ENCODE results near the gene DOCK1. TPM values are rescaled to one million over a fixed set of nuclear protein-coding genes. Genes with fewer than 3 reads are reported as not detected.

The DOCK1 gene
- total RNA-seq, 2 experiments from 2014 or later, result 0.75 to 0.81 TPM

DNA sequence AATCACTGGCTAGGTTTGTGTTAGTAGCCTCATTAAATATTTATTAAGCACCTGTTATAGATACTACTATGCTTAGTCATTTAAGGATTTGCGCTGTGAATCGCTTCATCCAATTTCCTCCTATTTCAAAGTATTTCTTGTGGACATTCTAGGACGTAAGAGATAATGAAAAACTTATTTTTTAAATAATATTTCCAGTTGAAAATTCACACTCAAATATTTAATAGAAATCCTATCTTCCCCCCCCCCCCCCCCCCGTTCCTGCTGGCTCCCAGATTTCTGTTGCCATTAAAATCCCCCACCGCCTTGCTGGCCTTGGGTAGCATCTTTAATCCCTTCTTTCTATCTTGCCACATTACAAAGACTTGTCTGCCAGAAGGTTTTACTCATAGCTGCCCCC is 285.2 kb downstream of the DOCK1 start:
- H3K36me3 Mint-ChIP-seq (ENCODE audit: low read depth), result no peaks in the 10 kb centered on the region
- ATAC-seq (no peak), DNase-seq (no peak)
- H3K4me3 Mint-ChIP-seq, result no peak overlapping the region
- peaks cover 3% of the 10 kb centered on the region for H3K9me3 Mint-ChIP-seq (ENCODE audit: low read depth)
- CTCF ChIA-PET, result no interaction called here
- no peak overlapping the region for H3K27ac Mint-ChIP-seq
- no peaks in the 10 kb centered on the region for H3K4me1 Mint-ChIP-seq
- intact Hi-C loops (cut with DNase I, micrococcal nuclease), result no loop called here
- POLR2A ChIA-PET, result no interaction called here
- H3K27me3 Mint-ChIP-seq, result peaks cover 26% of the 10 kb centered on the region

GRCh38 chr10:127193125-127193524 is 287.9 kb downstream of the DOCK1 start:
- CTCF ChIA-PET, result no interaction called here
- no peak overlapping the region for H3K4me3 Mint-ChIP-seq
- intact Hi-C loops (cut with DNase I, micrococcal nuclease), result no loop called here
- peaks cover 2% of the 10 kb centered on the region for H3K4me1 Mint-ChIP-seq
- no peaks in the 10 kb centered on the region for H3K36me3 Mint-ChIP-seq (ENCODE audit: low read depth)
- POLR2A ChIA-PET, result no interaction called here
- H3K27me3 Mint-ChIP-seq, result peaks cover 28% of the 10 kb centered on the region
- H3K9me3 Mint-ChIP-seq (ENCODE audit: low read depth), result no peaks in the 10 kb centered on the region
- DNase-seq (no peak), ATAC-seq (no peak)
- no peak overlapping the region for H3K27ac Mint-ChIP-seq

GRCh38 chr10:127194111-127194510 is 288.9 kb downstream of the DOCK1 start:
- H3K27me3 Mint-ChIP-seq, result peaks cover 33% of the 10 kb centered on the region
- H3K4me1 Mint-ChIP-seq, result peaks cover 2% of the 10 kb centered on the region
- ChIA-PET CTCF (no interaction called here), POLR2A (no interaction called here)
- no peak overlapping the region for H3K27ac Mint-ChIP-seq
- H3K36me3 Mint-ChIP-seq (ENCODE audit: low read depth), result no peaks in the 10 kb centered on the region
- no peak for DNase-seq
- H3K4me3 Mint-ChIP-seq, result no peak overlapping the region
- H3K9me3 Mint-ChIP-seq (ENCODE audit: low read depth), result no peaks in the 10 kb centered on the region
- intact Hi-C loops (cut with DNase I, micrococcal nuclease), result no loop called here
- ATAC-seq, result no peak

DNA sequence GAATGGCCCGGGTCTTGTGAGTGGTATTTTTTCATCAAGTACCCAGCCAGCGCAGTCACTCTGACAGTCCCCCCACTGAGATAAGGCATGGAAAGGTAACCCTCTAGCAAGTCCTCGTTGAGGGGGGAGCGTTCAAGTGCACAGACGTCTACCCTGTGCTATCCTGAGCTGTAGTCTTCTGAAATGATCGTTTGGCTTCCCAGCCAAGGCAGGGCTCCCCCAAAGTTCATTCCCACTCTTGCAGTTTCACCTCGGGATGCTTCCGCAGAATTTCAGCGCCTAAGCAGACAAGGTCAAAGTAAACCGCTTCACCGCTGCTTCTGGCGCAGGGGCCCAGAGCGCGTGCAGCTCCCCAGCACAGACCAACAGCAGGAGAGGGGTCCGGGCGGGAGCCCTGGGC is 289.4 kb downstream of the DOCK1 start:
- intact Hi-C loops (cut with DNase I, micrococcal nuclease), result no loop called here
- ATAC-seq, result no peak
- Mint-ChIP-seq H3K27ac (no peak overlapping the region), H3K27me3 (peaks cover 33% of the 10 kb centered on the region), H3K4me1 (peaks cover 2% of the 10 kb centered on the region), H3K9me3 (ENCODE audit: low read depth) (no peaks in the 10 kb centered on the region), H3K4me3 (no peak overlapping the region), H3K36me3 (ENCODE audit: low read depth) (no peaks in the 10 kb centered on the region)
- ChIA-PET CTCF (no interaction called here), POLR2A (no interaction called here)
- no peak for DNase-seq

- DNase-seq, result no peak
Measured at GRCh38 chr10:127195041-127195506, 289.8 kb downstream of the DOCK1 start.

GRCh38 chr10:127195571-127196281 is 290.5 kb downstream of the DOCK1 start:
- no peak overlapping the region for H3K4me3 Mint-ChIP-seq
- ChIA-PET CTCF (interaction anchor here (0.6 kb wide), 1 partner anchor 201 kb away, joined by 4 read pairs; no protein-coding TSS in a partner anchor), POLR2A (no interaction called here)
- peaks cover 2% of the 10 kb centered on the region for H3K4me1 Mint-ChIP-seq
- DNase-seq, result no peak
- H3K27me3 Mint-ChIP-seq, result peaks cover 35% of the 10 kb centered on the region
- H3K9me3 Mint-ChIP-seq (ENCODE audit: low read depth), result no peaks in the 10 kb centered on the region
- ATAC-seq, result no peak
- no peaks in the 10 kb centered on the region for H3K36me3 Mint-ChIP-seq (ENCODE audit: low read depth)
- no peak overlapping the region for H3K27ac Mint-ChIP-seq
- intact Hi-C loops (cut with DNase I, micrococcal nuclease), result no loop called here

More at GRCh38 chr10:127195041-127195506, 289.8 kb downstream of the DOCK1 start:
- POLR2A ChIA-PET, result no interaction called here
- intact Hi-C loops (cut with DNase I, micrococcal nuclease), result no loop called here
- CTCF ChIA-PET, result no interaction called here
- H3K4me1 Mint-ChIP-seq, result peaks cover 2% of the 10 kb centered on the region
- H3K4me3 Mint-ChIP-seq, result no peak overlapping the region
- peaks cover 37% of the 10 kb centered on the region for H3K27me3 Mint-ChIP-seq
- H3K9me3 Mint-ChIP-seq (ENCODE audit: low read depth), result no peaks in the 10 kb centered on the region
- no peaks in the 10 kb centered on the region for H3K36me3 Mint-ChIP-seq (ENCODE audit: low read depth)
- H3K27ac Mint-ChIP-seq, result no peak overlapping the region
- no peak for ATAC-seq

DNA sequence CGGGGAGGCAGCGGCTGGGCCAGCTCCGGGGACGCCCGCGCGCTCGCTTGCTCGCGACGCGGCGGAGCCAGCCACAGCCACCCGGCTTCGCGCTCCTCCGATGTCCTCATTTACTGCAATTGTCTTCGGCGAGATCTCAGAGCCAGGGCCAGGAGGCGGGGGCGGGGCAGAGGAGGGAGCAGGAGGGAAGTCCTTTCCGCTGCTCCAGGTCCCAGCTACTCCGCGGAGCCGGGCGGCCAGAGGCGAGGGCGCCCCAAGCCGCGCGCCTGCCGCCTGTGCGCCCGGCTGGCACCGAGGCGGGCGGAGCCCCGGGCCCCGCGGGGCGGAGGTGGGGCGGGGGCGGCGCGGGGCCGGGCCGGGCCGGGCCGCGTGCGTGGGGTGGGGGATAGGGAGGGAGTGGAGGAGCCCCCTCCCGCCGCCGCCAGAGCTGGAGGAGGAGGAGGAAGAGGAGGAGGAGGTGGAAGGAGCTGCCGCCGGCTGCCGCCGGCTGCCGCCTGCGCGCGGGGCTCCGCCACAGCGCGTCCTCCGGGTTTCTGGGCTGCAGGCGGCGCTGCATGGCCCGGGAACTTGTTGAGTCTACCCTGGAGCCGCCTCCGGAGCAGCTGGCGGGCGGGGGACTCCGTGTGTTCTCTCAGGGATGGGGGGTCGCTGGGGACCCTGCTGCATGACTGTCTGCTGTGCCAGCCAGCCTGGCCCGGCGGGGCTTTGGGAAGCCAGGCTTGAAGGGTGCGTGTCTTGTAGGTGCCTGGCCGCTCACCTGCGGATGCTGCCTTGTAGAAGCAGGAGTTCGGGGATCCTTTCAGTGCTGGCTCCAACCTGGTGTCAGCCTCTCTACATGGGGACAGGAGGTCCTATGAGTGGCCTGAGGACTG is 291.3 kb downstream of the DOCK1 start, which contains the start of gene INSYN2A:
INSYN2A (minus strand) TSS at position 310 of the 872 bp plus-strand sequence. CDS start 20,196 bp downstream, outside the sequence.
- ChIA-PET POLR2A (no interaction called here), CTCF (no interaction called here)
- intact Hi-C loops (cut with DNase I, micrococcal nuclease), result no loop called here
- Mint-ChIP-seq H3K27ac (no peak within 1 kb of the TSS), H3K4me1 (peaks cover 2% of the 10 kb centered on the region), H3K36me3 (ENCODE audit: low read depth) (no peaks in the 10 kb centered on the region), H3K27me3 (peaks cover 31% of the 10 kb centered on the region), H3K4me3 (peak within 1 kb of the TSS; percentile 35), H3K9me3 (ENCODE audit: low read depth) (no peaks in the 10 kb centered on the region)
- peak; percentile 26 for DNase-seq
- no peak for ATAC-seq

DNA sequence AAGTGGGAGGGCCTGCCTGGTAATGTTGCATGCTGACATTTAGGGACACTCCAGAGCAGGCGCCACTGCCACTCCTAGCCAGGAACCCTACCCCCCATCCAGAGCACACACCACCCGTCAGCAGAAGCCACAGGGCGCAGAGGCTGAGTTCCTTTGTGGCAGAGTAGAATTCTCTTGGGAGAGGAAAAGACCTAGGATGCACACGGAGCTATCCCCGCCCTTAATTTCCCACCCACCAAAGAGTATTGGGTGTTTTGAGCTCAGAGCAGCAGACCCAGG is 291.9 kb downstream of the DOCK1 start:
- POLR2A ChIA-PET, result no interaction called here
- no peak overlapping the region for H3K4me3 Mint-ChIP-seq
- no peaks in the 10 kb centered on the region for H3K36me3 Mint-ChIP-seq (ENCODE audit: low read depth)
- DNase-seq, result no peak
- intact Hi-C loops (cut with DNase I, micrococcal nuclease), result no loop called here
- H3K9me3 Mint-ChIP-seq (ENCODE audit: low read depth), result no peaks in the 10 kb centered on the region
- no peak for ATAC-seq
- H3K27me3 Mint-ChIP-seq, result peaks cover 31% of the 10 kb centered on the region
- peaks cover 2% of the 10 kb centered on the region for H3K4me1 Mint-ChIP-seq
- H3K27ac Mint-ChIP-seq, result no peak overlapping the region
- CTCF ChIA-PET, result no interaction called here

DNA sequence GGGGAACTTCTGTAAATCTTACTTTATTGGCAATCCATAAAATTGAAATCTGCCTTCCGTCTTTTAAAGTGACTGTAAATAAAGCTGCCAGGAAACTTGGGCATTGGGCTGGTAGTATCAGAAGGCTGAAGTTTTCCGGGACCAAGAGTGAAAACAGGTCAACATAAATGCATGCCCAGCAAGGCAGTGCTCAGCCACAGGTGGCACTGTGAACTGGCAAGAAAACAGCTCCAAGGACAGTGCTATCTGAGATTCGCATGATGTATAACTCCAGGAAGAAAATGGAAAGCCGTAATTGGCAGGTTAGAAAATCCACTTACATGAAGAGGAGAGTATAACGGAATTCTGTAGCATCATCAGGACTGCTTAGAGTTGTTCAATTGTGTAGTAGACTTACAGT is 293.1 kb downstream of the DOCK1 start:
- ATAC-seq (no peak), DNase-seq (no peak)
- peaks cover 27% of the 10 kb centered on the region for H3K27me3 Mint-ChIP-seq
- intact Hi-C loops (cut with DNase I, micrococcal nuclease), result no loop called here
- H3K27ac Mint-ChIP-seq, result no peak overlapping the region
- POLR2A ChIA-PET, result no interaction called here
- H3K9me3 Mint-ChIP-seq (ENCODE audit: low read depth), result no peaks in the 10 kb centered on the region
- CTCF ChIA-PET, result no interaction called here
- no peak overlapping the region for H3K4me3 Mint-ChIP-seq
- no peaks in the 10 kb centered on the region for H3K36me3 Mint-ChIP-seq (ENCODE audit: low read depth)
- peaks cover 2% of the 10 kb centered on the region for H3K4me1 Mint-ChIP-seq

DNA sequence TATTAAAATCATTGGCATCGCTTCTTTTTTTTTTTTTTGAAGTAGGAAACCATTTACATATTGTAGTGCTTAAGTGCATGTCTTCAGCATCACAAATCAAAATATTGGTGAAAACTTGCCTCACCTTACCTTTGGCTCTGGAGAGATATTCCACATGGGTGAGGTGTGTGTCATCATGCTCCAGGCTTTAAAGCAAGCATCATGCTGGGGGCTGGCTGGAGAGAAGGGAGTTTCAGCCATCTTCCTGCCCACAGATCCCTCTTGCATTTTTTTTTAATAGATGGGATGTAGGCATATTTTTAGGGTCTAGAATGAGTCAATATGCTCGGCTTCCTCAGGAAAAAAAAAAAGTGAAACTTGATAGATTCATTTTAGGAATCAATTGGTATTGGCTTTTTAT is 293.5 kb downstream of the DOCK1 start:
- peaks cover 25% of the 10 kb centered on the region for H3K27me3 Mint-ChIP-seq
- no peaks in the 10 kb centered on the region for H3K36me3 Mint-ChIP-seq (ENCODE audit: low read depth)
- no peak for DNase-seq
- H3K27ac Mint-ChIP-seq, result no peak overlapping the region
- no peaks in the 10 kb centered on the region for H3K9me3 Mint-ChIP-seq (ENCODE audit: low read depth)
- H3K4me1 Mint-ChIP-seq, result peaks cover 2% of the 10 kb centered on the region
- H3K4me3 Mint-ChIP-seq, result no peak overlapping the region
- no peak for ATAC-seq
- CTCF ChIA-PET, result interaction anchor here (0.6 kb wide), 1 partner anchor 259 kb away, joined by 3 read pairs; no protein-coding TSS in a partner anchor
- intact Hi-C loops (cut with DNase I, micrococcal nuclease), result no loop called here
- POLR2A ChIA-PET, result no interaction called here

DNA sequence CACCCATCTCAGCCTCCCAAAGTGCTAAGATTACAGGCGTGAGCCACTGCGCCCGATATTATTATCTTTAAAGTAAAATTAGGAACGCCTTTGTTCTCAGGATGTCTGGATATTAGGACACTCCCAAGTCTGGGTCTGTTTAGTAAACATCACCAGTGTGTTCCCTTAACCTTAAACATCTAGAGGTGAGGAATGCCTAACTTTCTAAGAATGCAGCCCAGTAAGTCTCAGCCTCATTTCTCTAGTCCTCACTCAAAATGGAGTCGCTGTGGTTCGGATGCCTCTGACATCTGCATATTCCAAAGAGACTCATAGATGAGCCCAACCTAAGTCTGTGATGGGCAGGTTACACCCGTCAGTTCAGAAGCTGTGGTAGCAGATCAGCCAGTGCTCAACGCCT is 295.4 kb downstream of the DOCK1 start:
- H3K4me1 Mint-ChIP-seq, result peaks cover 2% of the 10 kb centered on the region
- ATAC-seq (no peak), DNase-seq (no peak)
- no peak overlapping the region for H3K27ac Mint-ChIP-seq
- no peaks in the 10 kb centered on the region for H3K9me3 Mint-ChIP-seq (ENCODE audit: low read depth)
- no peaks in the 10 kb centered on the region for H3K36me3 Mint-ChIP-seq (ENCODE audit: low read depth)
- ChIA-PET CTCF (no interaction called here), POLR2A (no interaction called here)
- H3K4me3 Mint-ChIP-seq, result no peak overlapping the region
- H3K27me3 Mint-ChIP-seq, result peaks cover 15% of the 10 kb centered on the region
- intact Hi-C loops (cut with DNase I, micrococcal nuclease), result no loop called here

- POLR2A ChIA-PET, result no interaction called here
Measured at GRCh38 chr10:127203067-127203466, 297.8 kb downstream of the DOCK1 start.

More at GRCh38 chr10:127203067-127203466, 297.8 kb downstream of the DOCK1 start:
- H3K4me3 Mint-ChIP-seq, result no peak overlapping the region
- H3K27me3 Mint-ChIP-seq, result peaks cover 9% of the 10 kb centered on the region
- intact Hi-C loops (cut with DNase I, micrococcal nuclease), result no loop called here
- no peaks in the 10 kb centered on the region for H3K4me1 Mint-ChIP-seq
- no peaks in the 10 kb centered on the region for H3K9me3 Mint-ChIP-seq (ENCODE audit: low read depth)
- ATAC-seq (no peak), DNase-seq (no peak)
- CTCF ChIA-PET, result no interaction called here
- no peaks in the 10 kb centered on the region for H3K36me3 Mint-ChIP-seq (ENCODE audit: low read depth)
- no peak overlapping the region for H3K27ac Mint-ChIP-seq

Data from activated CD4-positive, alpha-beta T cell treated with anti-CD3 and anti-CD28 coated beads for 36 hours (primary cell).